Ishikawa (cell line): ENCODE measurements around the gene CHRNB1.

Experiments used
- EGR1 ChIP-seq: IDR thresholded peaks from 2 replicates; pipeline ENCODE4 v1.6.1; 2012
- NFIC ChIP-seq: IDR thresholded peaks from 2 replicates; pipeline ENCODE4 v1.6.1; 2012
- TAF1 ChIP-seq: IDR thresholded peaks from 2 replicates; pipeline ENCODE4 v1.6.1; 2012; ENCODE audit warnings: low read depth, mild to moderate bottlenecking
- TCF12 ChIP-seq: IDR thresholded peaks from 2 replicates; pipeline ENCODE4 v1.6.1; 2012; ENCODE audit warnings: low read depth
- TEAD4 ChIP-seq: IDR thresholded peaks from 2 replicates; pipeline ENCODE4 v1.6.1; 2012
- YY1 ChIP-seq: IDR thresholded peaks from 2 replicates; pipeline ENCODE4 v1.6.1; 2012; ENCODE audit warnings: low read depth
- TF ChIP-seq, protein P1 (sequence below): IDR thresholded peaks from 2 replicates; pipeline ENCODE4 v1.6.1; 2012

DNA sequence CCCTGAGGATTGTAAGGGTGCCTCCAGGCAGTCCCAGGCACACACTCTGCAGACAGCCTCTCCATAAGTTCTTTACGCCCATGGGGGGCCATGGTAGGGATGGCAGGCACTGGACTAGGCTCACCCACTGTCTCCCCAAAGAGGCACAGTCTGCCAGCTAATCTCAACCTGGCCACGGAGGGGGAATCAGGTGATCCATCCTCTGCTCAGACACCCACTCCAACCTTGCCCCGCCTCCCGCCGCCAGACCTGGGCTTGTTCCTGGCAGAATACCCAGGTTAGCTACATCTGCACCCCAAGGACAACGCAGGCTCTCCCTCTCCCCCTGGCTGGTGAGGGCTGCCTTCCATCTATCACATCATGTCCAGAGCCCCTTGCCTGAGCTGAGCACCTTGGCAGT, 36.0 kb upstream of the CHRNB1 start:
- TF ChIP-seq YY1 (no peak), EGR1 (no peak), TAF1 (no peak), TEAD4 (no peak), NFIC (no peak), TCF12 (no peak)
- TF ChIP-seq, protein P1, sequence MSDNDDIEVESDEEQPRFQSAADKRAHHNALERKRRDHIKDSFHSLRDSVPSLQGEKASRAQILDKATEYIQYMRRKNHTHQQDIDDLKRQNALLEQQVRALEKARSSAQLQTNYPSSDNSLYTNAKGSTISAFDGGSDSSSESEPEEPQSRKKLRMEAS: no peak
